Pancreas (tissue), 10 donors: ENCODE results near the gene PAPSS2. TPM values are rescaled to one million over a fixed set of nuclear protein-coding genes. Genes with fewer than 3 reads are reported as not detected.

Experiments
- ATAC-seq, 4 donors: fragments of 200-7000 bp; cut with Tn5 transposase; one replicate each; pipeline versions ENCODE4 v1.8.0 to v1.9.1; 2020; ENCODE audit warnings: mild to moderate bottlenecking in 4 of 4, moderate library complexity in 4 of 4
- DNase-seq, 6 donors: peaks; one replicate each; pipeline ENCODE4 v3.0.0-alpha.2; 2020
- FAIRE-seq: peaks from 2 replicates; lab custom pipeline; 2012; peaks lifted over from hg19 to GRCh38; lab: Jason Lieb, UNC
- H3K27ac ChIP-seq, 4 donors: fragments of 200-600 bp; sonication (generic); 1 replicate in 3 of 4; 2 replicates in 1 of 4; pipeline versions ENCODE4 v1.5.0 to v1.8.0; 2020
- H3K27me3 ChIP-seq, 4 donors: fragments of 200-600 bp; one replicate each; pipeline ENCODE4 v1.8.0; 2021
- H3K36me3 ChIP-seq, 3 donors: fragments of 200-600 bp; sonication (generic) in 1 of 3; one replicate each; pipeline versions ENCODE4 v1.5.0 to v1.8.0; 2020 to 2021
- H3K4me1 ChIP-seq, 3 donors: fragments of 200-600 bp; one replicate each; pipeline ENCODE4 v1.8.0; 2021
- H3K4me3 ChIP-seq, 4 donors: fragments of 200-600 bp; sonication (generic) in 2 of 4; one replicate each; pipeline versions ENCODE4 v1.5.0 to v1.8.0; 2020 to 2021
- H3K9me3 ChIP-seq, 4 donors: fragments of 200-600 bp; one replicate each; pipeline ENCODE4 v1.8.0; 2021
- CTCF ChIP-seq, 4 donors: fragments of 200-600 bp; sonication (generic) in 3 of 4; IDR thresholded peaks; one replicate each; pipeline versions ENCODE4 v1.5.0 to v1.8.0; 2021; ENCODE audit warnings: antibody characterized with exemption in 4 of 4
- WGBS, 2 donors: extraction: QIAGEN DNeasy Blood & Tissue Kit; methylation state at CpG; one replicate each; pipeline ENCODE4 v1.1.7; 2013; 5-methylcytosine and 5-hydroxymethylcytosine counted together
- intact Hi-C, 3 donors: fragments of 100-400 bp; cut with DNase I; formaldehyde crosslinking; loops; one replicate each; pipeline versions ENCODE4 v1.11.1 to v1.14.2; 2022
- polyA plus RNA-seq, 2 donors: library from polyadenylated mRNA; stranded (reverse); fragments of 200-250 nt; gene quantifications; one replicate each; pipeline ENCODE4 v1.2.3, GENCODE V29; 2013
- total RNA-seq, 6 donors: library from RNA; stranded (reverse); fragmentation: NEBNext Ultra II Directional in 4 of 6; extraction: Animal tissue kit (Norgen Biotek cat#: 25700) in 4 of 6; gene quantifications; one replicate each; pipeline versions ENCODE4 v1.2.1 to v1.2.4, GENCODE V29; 2021 to 2023
- donor health status: healthy with polysubstance abuse.
- donor health status: DM: no; HTN: no; CAD: no; lungs with moderate emphysema.
- donor health status: DM: no; HTN: no; CAD: no.
- donor health status: control.
- donor health status: control.
- donor health status: Bipolar disorder and iron deficiency.
- donor health status: DM: yes; HTN: yes; CAD: no.
- donor health status: DM: no; HTN: no; CAD: no.
- donor health status: DM: no; HTN: no; CAD: no.
- donor health status: DM: yes; HTN: yes; CAD: no.

PAPSS2 gene
- total and polyA plus RNA-seq, 8 donors, result 10.0 to 54.7 (median 39.9) TPM

- TF ChIP-seq CTCF (IDR thresholded peaks at IDR 0.05), result no peak
- 92 to 94% methylated on average over 13 of the region's 13 CpGs for WGBS, 2 donors
- intact Hi-C loops, result no loop called here
- H3K27ac ChIP-seq, result no peak overlapping the region
- no peak for FAIRE-seq
- peaks cover 0 to 6% (median 0%) of the 10 kb centered on the region in 3 donors for H3K4me1 ChIP-seq
- H3K36me3 ChIP-seq, result no peaks in the 10 kb centered on the region
- no peaks in the 10 kb centered on the region for H3K27me3 ChIP-seq
- no peaks in the 10 kb centered on the region for H3K9me3 ChIP-seq
- ATAC-seq, result no peak
- no peak overlapping the region for H3K4me3 ChIP-seq
- DNase-seq, result no peak
These were observed 104.6 kb downstream of the PAPSS2 start for GRCh38 chr10:87764072-87764934.

GRCh38 chr10:87765666-87766376 is 106.1 kb downstream of the PAPSS2 start:
- H3K27ac ChIP-seq, result no peak overlapping the region
- intact Hi-C loops, result no loop called here
- no peaks in the 10 kb centered on the region for H3K27me3 ChIP-seq
- no peak for TF ChIP-seq CTCF (IDR thresholded peaks at IDR 0.05)
- 83 to 93% methylated on average over 5 of the region's 5 CpGs for WGBS, 2 donors
- no peaks in the 10 kb centered on the region for H3K36me3 ChIP-seq
- H3K4me1 ChIP-seq, result peaks cover 0 to 6% (median 0%) of the 10 kb centered on the region in 3 donors
- H3K4me3 ChIP-seq, result no peak overlapping the region
- ATAC-seq, result no peak
- no peak for FAIRE-seq
- DNase-seq, result no peak
- no peaks in the 10 kb centered on the region for H3K9me3 ChIP-seq

GRCh38 chr10:87767253-87767652 is 107.6 kb downstream of the PAPSS2 start:
- Histone ChIP-seq H3K4me3 (no peak overlapping the region), H3K4me1 (no peaks in the 10 kb centered on the region), H3K27ac (no peak overlapping the region), H3K36me3 (no peaks in the 10 kb centered on the region), H3K9me3 (no peaks in the 10 kb centered on the region), H3K27me3 (no peaks in the 10 kb centered on the region)
- DNase-seq (no peak), ATAC-seq (no peak), FAIRE-seq (no peak)
- 96 to 98% methylated on average over 5 of the region's 5 CpGs for WGBS, 2 donors
- TF ChIP-seq CTCF (IDR thresholded peaks at IDR 0.05), result no peak
- intact Hi-C loops, result no loop called here

GRCh38 chr10:87771871-87772500 is 112.3 kb downstream of the PAPSS2 start:
- H3K36me3 ChIP-seq, result no peaks in the 10 kb centered on the region
- 72 to 86% methylated on average over 2 of the region's 2 CpGs for WGBS, 2 donors
- no peaks in the 10 kb centered on the region for H3K4me1 ChIP-seq
- intact Hi-C loops, result no loop called here
- no peak overlapping the region for H3K27ac ChIP-seq
- H3K27me3 ChIP-seq, result no peaks in the 10 kb centered on the region
- H3K9me3 ChIP-seq, result no peaks in the 10 kb centered on the region
- peak; percentile 97 for FAIRE-seq
- DNase-seq, result no peak
- peak in 3 of 4 donors; percentile 27 to 35 (median 35) for TF ChIP-seq CTCF (IDR thresholded peaks at IDR 0.05)
- peak in 3 of 4 donors; percentile 75 to 79 (median 77) for ATAC-seq
- H3K4me3 ChIP-seq, result no peak overlapping the region
